Liver (tissue), 9 donors: Measurements from ENCODE around the gene GALNT17. TPM values are rescaled to one million over a fixed set of nuclear protein-coding genes. Genes with fewer than 3 reads are reported as not detected.

Experiments used
- DNase-seq: peaks from one replicate; pipeline ENCODE4 v3.0.0-alpha.2; 2017; ENCODE audit warnings: low spot score
- H3K27ac ChIP-seq, 2 donors: one replicate each; pipeline ENCODE4 v1.7.0; 2013; ENCODE audit warnings: inconsistent platforms in 2 of 2, low read length in 2 of 2, control low read depth in 1 of 2, low read depth in 1 of 2, mild to moderate bottlenecking in 1 of 2
- H3K27me3 ChIP-seq, 4 donors: one replicate each; pipeline versions ENCODE4 v1.6.1 to v1.7.0; 2013; ENCODE audit warnings: low read length in 3 of 4, inconsistent platforms in 1 of 4, mild to moderate bottlenecking in 1 of 4, moderate library complexity in 1 of 4; ENCODE audit not compliant: control insufficient read depth in 4 of 4, insufficient read depth in 4 of 4
- H3K36me3 ChIP-seq, 4 donors: one replicate each; pipeline versions ENCODE4 v1.6.1 to v1.7.0; 2013; ENCODE audit warnings: low read length in 3 of 4, mild to moderate bottlenecking in 3 of 4, low read depth in 1 of 4, moderate library complexity in 1 of 4; ENCODE audit not compliant: control insufficient read depth in 4 of 4, insufficient read depth in 3 of 4
- H3K4me1 ChIP-seq, 4 donors: one replicate each; pipeline versions ENCODE4 v1.6.1 to v1.7.0; 2013; ENCODE audit warnings: low read length in 3 of 4, mild to moderate bottlenecking in 3 of 4, moderate library complexity in 1 of 4; ENCODE audit not compliant: control insufficient read depth in 4 of 4, insufficient read depth in 4 of 4
- H3K4me3 ChIP-seq, 3 donors: one replicate each; pipeline versions ENCODE4 v1.6.1 to v1.7.0; 2013; ENCODE audit warnings: low read length in 3 of 3, control low read depth in 1 of 3, low read depth in 1 of 3, mild to moderate bottlenecking in 1 of 3
- H3K9ac ChIP-seq, 2 donors: one replicate each; pipeline ENCODE4 v1.7.0; 2013; ENCODE audit warnings: low read length in 2 of 2, mild to moderate bottlenecking in 2 of 2, moderate library complexity in 2 of 2, control low read depth in 1 of 2, low read depth in 1 of 2
- H3K9me3 ChIP-seq, 4 donors: one replicate each; pipeline versions ENCODE4 v1.6.1 to v1.7.0; 2013; ENCODE audit warnings: low read length in 3 of 4; ENCODE audit not compliant: control insufficient read depth in 4 of 4
- EGR1 ChIP-seq, 2 donors: IDR thresholded peaks; 2 replicates each; pipeline ENCODE4 v1.6.1; 2016 to 2018; ENCODE audit warnings: antibody characterized with exemption in 2 of 2, low read depth in 2 of 2
- FOXA1 ChIP-seq: IDR thresholded peaks from 2 replicates; pipeline ENCODE4 v1.6.1; 2016; ENCODE audit warnings: antibody characterized with exemption
- FOXA2 ChIP-seq: IDR thresholded peaks from 2 replicates; pipeline ENCODE4 v1.6.1; 2016; ENCODE audit warnings: antibody characterized with exemption
- GABPA ChIP-seq, 2 donors: IDR thresholded peaks in 1 of 2; conservative IDR thresholded peaks in 1 of 2; 2 replicates each; pipeline ENCODE4 v1.6.1; 2016; ENCODE audit warnings: antibody characterized with exemption in 2 of 2, mild to moderate bottlenecking in 1 of 2, moderate library complexity in 1 of 2
- HNF4A ChIP-seq, 2 donors: conservative IDR thresholded peaks; 2 replicates each; pipeline ENCODE4 v1.6.1; 2016; ENCODE audit warnings: antibody characterized with exemption in 2 of 2, mild to moderate bottlenecking in 2 of 2
- JUND ChIP-seq, 2 donors: IDR thresholded peaks; 2 replicates each; pipeline ENCODE4 v1.6.1; 2016; ENCODE audit warnings: antibody characterized with exemption in 2 of 2
- NR2F2 ChIP-seq: IDR thresholded peaks from 2 replicates; pipeline ENCODE4 v1.6.1; 2016; ENCODE audit warnings: antibody characterized with exemption
- RAD21 ChIP-seq, 2 donors: IDR thresholded peaks; 2 replicates each; pipeline ENCODE4 v1.6.1; 2016; ENCODE audit warnings: antibody characterized with exemption in 2 of 2, mild to moderate bottlenecking in 2 of 2
- RXRA ChIP-seq, 2 donors: IDR thresholded peaks; 2 replicates each; pipeline ENCODE4 v1.6.1; 2017 to 2018; ENCODE audit warnings: antibody characterized with exemption in 2 of 2, mild to moderate bottlenecking in 1 of 2
- SP1 ChIP-seq: IDR thresholded peaks from 2 replicates; pipeline ENCODE4 v1.6.1; 2018; ENCODE audit warnings: antibody characterized with exemption, mild to moderate bottlenecking
- TAF1 ChIP-seq: conservative IDR thresholded peaks from 2 replicates; pipeline ENCODE4 v1.6.1; 2016; ENCODE audit warnings: antibody characterized with exemption, mild to moderate bottlenecking
- YY1 ChIP-seq: IDR thresholded peaks from 2 replicates; pipeline ENCODE4 v1.6.1; 2016; ENCODE audit warnings: antibody characterized with exemption, mild to moderate bottlenecking
- WGBS: extraction: QIAGEN DNeasy Blood & Tissue Kit; methylation state at CpG from one replicate; pipeline ENCODE4 v1.1.7; 2013; 5-methylcytosine and 5-hydroxymethylcytosine counted together
- polyA plus RNA-seq, 2 donors: library from polyadenylated mRNA; stranded (reverse) in 1 of 2; unstranded in 1 of 2; fragments of 200-250 nt in 1 of 2; fragments of >200 nt in 1 of 2; fragmentation: Nextera tagmentation in 1 of 2; extraction: Ambion mirVana in 1 of 2; gene quantifications; one replicate each; pipeline versions ENCODE4 v1.2.1 to v1.2.3, GENCODE V29; 2013 to 2015
- total RNA-seq, 2 donors: library from RNA; depleted of rRNA; stranded (reverse); fragments of >200 nt; gene quantifications; one replicate each; pipeline ENCODE4 v1.2.3, GENCODE V29; 2014
- TF ChIP-seq, protein P1 (sequence below): IDR thresholded peaks from 2 replicates; pipeline ENCODE4 v1.6.1; 2016; ENCODE audit warnings: antibody characterized with exemption
- TF ChIP-seq, protein P2 (sequence below): fragments of 150-350 bp; IDR thresholded peaks from 2 replicates; pipeline ENCODE4 v1.5.1; 2017; ENCODE audit warnings: improper control_type of control experiment, low read depth, low read length; ENCODE audit not compliant: missing input control
- TF ChIP-seq, protein P3 (sequence below): IDR thresholded peaks from 2 replicates; pipeline ENCODE4 v1.6.1; 2016; ENCODE audit warnings: antibody characterized with exemption, mild to moderate bottlenecking
- TF ChIP-seq, protein P4 (sequence below): IDR thresholded peaks from 2 replicates; pipeline ENCODE4 v1.6.1; 2016; ENCODE audit warnings: antibody characterized with exemption
- TF ChIP-seq, protein P5 (sequence below): IDR thresholded peaks from 2 replicates; pipeline ENCODE4 v1.6.1; 2016; ENCODE audit warnings: antibody characterized with exemption
- donor health status: healthy.
- donor health status: healthy.
- donor health status: healthy.
- donor health status: healthy.
- donor health status: healthy.

GALNT17 gene
- total and polyA plus RNA-seq, 4 donors, result 0.10 to 0.42 (median 0.37) TPM; not detected in 1

DNA sequence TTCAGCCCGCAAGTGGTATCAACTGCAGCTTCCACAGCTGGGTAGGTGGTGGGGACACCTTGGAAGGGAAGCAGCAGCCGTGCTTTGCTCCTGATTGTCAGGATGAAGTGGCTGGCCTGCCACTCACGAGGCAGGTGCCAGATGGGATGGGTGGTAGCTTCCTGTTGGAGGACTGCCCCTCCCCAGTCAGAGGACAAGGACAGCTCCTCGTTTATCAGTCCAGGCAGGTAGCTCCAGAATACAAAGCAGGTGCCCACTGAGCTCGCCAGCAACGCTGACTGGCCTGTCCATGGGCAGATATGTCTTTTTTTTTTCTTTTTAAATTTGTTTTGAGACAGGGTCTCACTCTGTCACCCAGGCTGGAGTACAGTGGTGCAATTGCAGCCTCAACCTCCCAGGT lies 431.3 kb downstream of the GALNT17 start (continued):
- TF ChIP-seq, protein P1, sequence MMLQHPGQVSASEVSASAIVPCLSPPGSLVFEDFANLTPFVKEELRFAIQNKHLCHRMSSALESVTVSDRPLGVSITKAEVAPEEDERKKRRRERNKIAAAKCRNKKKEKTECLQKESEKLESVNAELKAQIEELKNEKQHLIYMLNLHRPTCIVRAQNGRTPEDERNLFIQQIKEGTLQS, result no peak
- no peak for TF ChIP-seq GABPA (IDR thresholded peaks at IDR 0.05 in 1 of 2, conservative IDR thresholded peaks at IDR 0.05 in 1 of 2)

DNA sequence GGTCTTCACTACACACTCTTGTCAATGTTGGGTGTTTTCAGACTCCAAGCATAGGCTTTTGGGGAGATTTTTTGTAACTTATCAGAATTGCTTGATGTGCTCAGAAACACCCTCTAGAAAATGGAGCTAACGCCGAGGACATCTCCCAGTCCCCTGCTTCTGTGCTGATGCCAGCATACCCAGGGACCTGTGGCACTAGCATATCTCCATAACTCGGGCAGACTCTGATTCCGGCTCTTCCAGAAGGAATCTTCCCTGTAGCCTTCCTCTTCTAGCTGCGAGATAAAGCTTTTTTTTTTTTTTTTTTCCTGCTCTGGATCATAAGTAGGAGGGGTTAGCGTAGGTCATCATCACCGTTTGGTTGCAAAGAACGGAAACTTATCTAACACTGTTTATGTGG lies 434.4 kb downstream of the GALNT17 start:
- no peak overlapping the region for H3K9ac ChIP-seq
- no peak overlapping the region for H3K4me3 ChIP-seq
- H3K36me3 ChIP-seq, result no peaks in the 10 kb centered on the region
- H3K9me3 ChIP-seq, result no peaks in the 10 kb centered on the region
- H3K27ac ChIP-seq, result no peak overlapping the region
- H3K4me1 ChIP-seq, result no peaks in the 10 kb centered on the region
- no peak for DNase-seq
- WGBS, result 74% methylated on average over 8 of the region's 8 CpGs
- no peaks in the 10 kb centered on the region for H3K27me3 ChIP-seq
- TF ChIP-seq YY1, result no peak
- TF ChIP-seq FOXA2, result no peak
- no peak for TF ChIP-seq HNF4A (conservative IDR thresholded peaks at IDR 0.05)
- TF ChIP-seq RXRA (IDR thresholded peaks at IDR 0.05), result no peak
- TF ChIP-seq, protein P1, result no peak
- TF ChIP-seq, protein P2, sequence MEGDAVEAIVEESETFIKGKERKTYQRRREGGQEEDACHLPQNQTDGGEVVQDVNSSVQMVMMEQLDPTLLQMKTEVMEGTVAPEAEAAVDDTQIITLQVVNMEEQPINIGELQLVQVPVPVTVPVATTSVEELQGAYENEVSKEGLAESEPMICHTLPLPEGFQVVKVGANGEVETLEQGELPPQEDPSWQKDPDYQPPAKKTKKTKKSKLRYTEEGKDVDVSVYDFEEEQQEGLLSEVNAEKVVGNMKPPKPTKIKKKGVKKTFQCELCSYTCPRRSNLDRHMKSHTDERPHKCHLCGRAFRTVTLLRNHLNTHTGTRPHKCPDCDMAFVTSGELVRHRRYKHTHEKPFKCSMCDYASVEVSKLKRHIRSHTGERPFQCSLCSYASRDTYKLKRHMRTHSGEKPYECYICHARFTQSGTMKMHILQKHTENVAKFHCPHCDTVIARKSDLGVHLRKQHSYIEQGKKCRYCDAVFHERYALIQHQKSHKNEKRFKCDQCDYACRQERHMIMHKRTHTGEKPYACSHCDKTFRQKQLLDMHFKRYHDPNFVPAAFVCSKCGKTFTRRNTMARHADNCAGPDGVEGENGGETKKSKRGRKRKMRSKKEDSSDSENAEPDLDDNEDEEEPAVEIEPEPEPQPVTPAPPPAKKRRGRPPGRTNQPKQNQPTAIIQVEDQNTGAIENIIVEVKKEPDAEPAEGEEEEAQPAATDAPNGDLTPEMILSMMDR, result no peak
- no peak for TF ChIP-seq TAF1
- TF ChIP-seq RAD21 (IDR thresholded peaks at IDR 0.05), result no peak
- TF ChIP-seq FOXA1, result no peak
- TF ChIP-seq, protein P3, sequence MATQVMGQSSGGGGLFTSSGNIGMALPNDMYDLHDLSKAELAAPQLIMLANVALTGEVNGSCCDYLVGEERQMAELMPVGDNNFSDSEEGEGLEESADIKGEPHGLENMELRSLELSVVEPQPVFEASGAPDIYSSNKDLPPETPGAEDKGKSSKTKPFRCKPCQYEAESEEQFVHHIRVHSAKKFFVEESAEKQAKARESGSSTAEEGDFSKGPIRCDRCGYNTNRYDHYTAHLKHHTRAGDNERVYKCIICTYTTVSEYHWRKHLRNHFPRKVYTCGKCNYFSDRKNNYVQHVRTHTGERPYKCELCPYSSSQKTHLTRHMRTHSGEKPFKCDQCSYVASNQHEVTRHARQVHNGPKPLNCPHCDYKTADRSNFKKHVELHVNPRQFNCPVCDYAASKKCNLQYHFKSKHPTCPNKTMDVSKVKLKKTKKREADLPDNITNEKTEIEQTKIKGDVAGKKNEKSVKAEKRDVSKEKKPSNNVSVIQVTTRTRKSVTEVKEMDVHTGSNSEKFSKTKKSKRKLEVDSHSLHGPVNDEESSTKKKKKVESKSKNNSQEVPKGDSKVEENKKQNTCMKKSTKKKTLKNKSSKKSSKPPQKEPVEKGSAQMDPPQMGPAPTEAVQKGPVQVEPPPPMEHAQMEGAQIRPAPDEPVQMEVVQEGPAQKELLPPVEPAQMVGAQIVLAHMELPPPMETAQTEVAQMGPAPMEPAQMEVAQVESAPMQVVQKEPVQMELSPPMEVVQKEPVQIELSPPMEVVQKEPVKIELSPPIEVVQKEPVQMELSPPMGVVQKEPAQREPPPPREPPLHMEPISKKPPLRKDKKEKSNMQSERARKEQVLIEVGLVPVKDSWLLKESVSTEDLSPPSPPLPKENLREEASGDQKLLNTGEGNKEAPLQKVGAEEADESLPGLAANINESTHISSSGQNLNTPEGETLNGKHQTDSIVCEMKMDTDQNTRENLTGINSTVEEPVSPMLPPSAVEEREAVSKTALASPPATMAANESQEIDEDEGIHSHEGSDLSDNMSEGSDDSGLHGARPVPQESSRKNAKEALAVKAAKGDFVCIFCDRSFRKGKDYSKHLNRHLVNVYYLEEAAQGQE, result no peak
- no peak for TF ChIP-seq EGR1 (IDR thresholded peaks at IDR 0.05; ENCODE audit: low read depth in 2 of 2)
- TF ChIP-seq JUND (IDR thresholded peaks at IDR 0.05), result no peak
- TF ChIP-seq GABPA (IDR thresholded peaks at IDR 0.05 in 1 of 2, conservative IDR thresholded peaks at IDR 0.05 in 1 of 2), result no peak
- TF ChIP-seq, protein P4, sequence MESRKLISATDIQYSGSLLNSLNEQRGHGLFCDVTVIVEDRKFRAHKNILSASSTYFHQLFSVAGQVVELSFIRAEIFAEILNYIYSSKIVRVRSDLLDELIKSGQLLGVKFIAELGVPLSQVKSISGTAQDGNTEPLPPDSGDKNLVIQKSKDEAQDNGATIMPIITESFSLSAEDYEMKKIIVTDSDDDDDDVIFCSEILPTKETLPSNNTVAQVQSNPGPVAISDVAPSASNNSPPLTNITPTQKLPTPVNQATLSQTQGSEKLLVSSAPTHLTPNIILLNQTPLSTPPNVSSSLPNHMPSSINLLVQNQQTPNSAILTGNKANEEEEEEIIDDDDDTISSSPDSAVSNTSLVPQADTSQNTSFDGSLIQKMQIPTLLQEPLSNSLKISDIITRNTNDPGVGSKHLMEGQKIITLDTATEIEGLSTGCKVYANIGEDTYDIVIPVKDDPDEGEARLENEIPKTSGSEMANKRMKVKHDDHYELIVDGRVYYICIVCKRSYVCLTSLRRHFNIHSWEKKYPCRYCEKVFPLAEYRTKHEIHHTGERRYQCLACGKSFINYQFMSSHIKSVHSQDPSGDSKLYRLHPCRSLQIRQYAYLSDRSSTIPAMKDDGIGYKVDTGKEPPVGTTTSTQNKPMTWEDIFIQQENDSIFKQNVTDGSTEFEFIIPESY, result no peak
- no peak for TF ChIP-seq SP1
- TF ChIP-seq, protein P5, sequence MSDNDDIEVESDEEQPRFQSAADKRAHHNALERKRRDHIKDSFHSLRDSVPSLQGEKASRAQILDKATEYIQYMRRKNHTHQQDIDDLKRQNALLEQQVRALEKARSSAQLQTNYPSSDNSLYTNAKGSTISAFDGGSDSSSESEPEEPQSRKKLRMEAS, result no peak
- no peak for TF ChIP-seq NR2F2
